CD14-positive monocyte (primary cell): ENCODE results near the gene ZNF697. TPM values are rescaled to one million over a fixed set of nuclear protein-coding genes. Genes with fewer than 3 reads are reported as not detected.

ENCODE experiments used
- DNase-seq, 3 donors: peaks; one replicate each; pipeline ENCODE4 v3.0.0-alpha.2; 2011 to 2022
- H2AFZ ChIP-seq: 2 replicates; pipeline ENCODE4 v1.6.0; 2012; ENCODE audit warnings: mild to moderate bottlenecking, low read depth, low read length, inconsistent platforms; ENCODE audit not compliant: insufficient read depth, poor library complexity, severe bottlenecking
- H3K27ac ChIP-seq, 2 donors: 1 replicate in 1 of 2; 2 replicates in 1 of 2; pipeline ENCODE4 v1.5.1; 2012 to 2013; ENCODE audit warnings: low read length in 2 of 2, control low read depth in 1 of 2, inconsistent platforms in 1 of 2, low read depth in 1 of 2, mild to moderate bottlenecking in 1 of 2
- H3K27me3 ChIP-seq, 2 donors: one replicate each; pipeline versions ENCODE4 v1.6.0 to v1.6.1; 2011 to 2013; ENCODE audit warnings: low read length in 2 of 2; ENCODE audit not compliant: control insufficient read depth in 2 of 2, insufficient read depth in 2 of 2
- H3K36me3 ChIP-seq, 2 donors: replicated peaks in 1 of 2; 1 replicate in 1 of 2; 2 replicates in 1 of 2; pipeline versions ENCODE4 v1.5.1 to v1.6.1; 2012 to 2013; ENCODE audit warnings: low read length in 2 of 2, control low read depth in 1 of 2, inconsistent platforms in 1 of 2, mild to moderate bottlenecking in 1 of 2; ENCODE audit not compliant: insufficient read depth in 2 of 2, control insufficient read depth in 1 of 2
- H3K4me1 ChIP-seq, 2 donors: 1 replicate in 1 of 2; 2 replicates in 1 of 2; pipeline versions ENCODE4 v1.5.1 to v1.6.1; 2012 to 2013; ENCODE audit warnings: low read length in 2 of 2, control low read depth in 1 of 2, inconsistent platforms in 1 of 2, mild to moderate bottlenecking in 1 of 2, moderate library complexity in 1 of 2; ENCODE audit not compliant: insufficient read depth in 2 of 2, control insufficient read depth in 1 of 2
- H3K4me2 ChIP-seq: replicated peaks from 2 replicates; pipeline ENCODE3; 2012; ENCODE audit warnings: low read length, moderate library complexity, mild to moderate bottlenecking; ENCODE audit not compliant: poor library complexity, severe bottlenecking; ENCODE audit errors: extremely low read depth
- H3K4me3 ChIP-seq, 3 experiments: fragments of 200-600 bp in 1 of 3; sonication (generic) in 1 of 3; replicated peaks in 1 of 3; 1 replicate in 2 of 3; 2 replicates in 1 of 3; pipeline ENCODE4 v1.5.1; 2011 to 2013; ENCODE audit warnings: low read length in 3 of 3, mild to moderate bottlenecking in 3 of 3, control low read depth in 2 of 3, low read depth in 2 of 3, inconsistent platforms in 1 of 3, moderate library complexity in 1 of 3
- H3K79me2 ChIP-seq: 2 replicates; pipeline ENCODE4 v1.6.0; 2012; ENCODE audit warnings: mild to moderate bottlenecking, control low read depth, inconsistent platforms, low read length, moderate library complexity; ENCODE audit not compliant: insufficient read depth
- H3K9ac ChIP-seq: 2 replicates; pipeline ENCODE4 v1.6.0; 2017; ENCODE audit warnings: low read length, mild to moderate bottlenecking; ENCODE audit not compliant: insufficient read depth, poor library complexity, severe bottlenecking
- H3K9me3 ChIP-seq, 2 donors: replicated peaks in 1 of 2; 1 replicate in 1 of 2; 2 replicates in 1 of 2; pipeline versions ENCODE4 v1.5.1 to v1.6.1; 2012 to 2013; ENCODE audit warnings: low read length in 2 of 2, control low read depth in 1 of 2; ENCODE audit not compliant: control insufficient read depth in 1 of 2, insufficient read depth in 1 of 2
- H4K20me1 ChIP-seq: 2 replicates; pipeline ENCODE4 v1.6.0; 2012; ENCODE audit warnings: mild to moderate bottlenecking, low read length, control low read depth, moderate library complexity; ENCODE audit not compliant: insufficient read depth
- H3K27ac Mint-ChIP-seq, 7 donors: one replicate each; pipeline ENCODE4 v1.8.0; 2020; ENCODE audit warnings: mild to moderate bottlenecking in 7 of 7, mixed read lengths in 7 of 7, moderate library complexity in 6 of 7, inconsistent platforms in 2 of 7
- H3K27me3 Mint-ChIP-seq, 3 donors: one replicate each; pipeline ENCODE4 v1.8.0; 2021 to 2022; ENCODE audit warnings: low read depth in 3 of 3, mild to moderate bottlenecking in 3 of 3, mixed read lengths in 3 of 3, moderate library complexity in 3 of 3, inconsistent platforms in 1 of 3
- H3K36me3 Mint-ChIP-seq, 2 donors: one replicate each; pipeline ENCODE4 v1.8.0; 2020; ENCODE audit warnings: mixed read lengths in 2 of 2, inconsistent platforms in 1 of 2, mild to moderate bottlenecking in 1 of 2
- H3K4me1 Mint-ChIP-seq: one replicate; pipeline ENCODE4 v1.8.0; 2020; ENCODE audit warnings: mild to moderate bottlenecking, mixed read lengths
- H3K4me3 Mint-ChIP-seq, 2 donors: one replicate each; pipeline ENCODE4 v1.8.0; 2020; ENCODE audit warnings: mild to moderate bottlenecking in 2 of 2, mixed read lengths in 2 of 2, moderate library complexity in 1 of 2
- H3K9me3 Mint-ChIP-seq, 7 donors: one replicate each; pipeline ENCODE4 v1.8.0; 2020 to 2022; ENCODE audit warnings: mixed read lengths in 7 of 7, mild to moderate bottlenecking in 6 of 7, moderate library complexity in 6 of 7, inconsistent platforms in 2 of 7
- WGBS: methylation state at CpG from one replicate; pipeline ENCODE4 v1.1.5; 2013; ENCODE audit warnings: missing lambda C conversion rate; ENCODE audit not compliant: insufficient coverage; 5-methylcytosine and 5-hydroxymethylcytosine counted together
- intact Hi-C, 2 donors: fragments of 100-400 bp; cut with micrococcal nuclease; formaldehyde crosslinking; loops; one replicate each; pipeline versions ENCODE4 v1.15.0 to v1.15.1; 2023
- polyA plus RNA-seq, 3 donors: library from polyadenylated mRNA; depleted of rRNA in 1 of 3; unstranded in 2 of 3; stranded (reverse) in 1 of 3; fragments of 300-500 nt in 2 of 3; fragments of >200 nt in 1 of 3; fragmentation: Illumina TruSeq in 2 of 3; gene quantifications; 1 replicate in 2 of 3; 2 replicates in 1 of 3; pipeline ENCODE4 v1.2.3, GENCODE V29; 2012 to 2021
- TF ChIP-seq, protein P1 (sequence below): fragments of 200-600 bp; IDR thresholded peaks from one replicate; pipeline ENCODE4 v1.8.0; 2022; ENCODE audit warnings: antibody characterized with exemption, mild to moderate bottlenecking

ZNF697 gene
- polyA plus RNA-seq, 3 donors, result 0.37 to 3.1 (median 0.49) TPM

- Mint-ChIP-seq H3K4me1 (no peaks in the 10 kb centered on the region), H3K27me3 (peaks cover 2 to 7% (median 6%) of the 10 kb centered on the region in 3 donors), H3K9me3 (peaks cover 0 to 3% (median 0%) of the 10 kb centered on the region in 7 donors), H3K27ac (no peak overlapping the region), H3K4me3 (no peak overlapping the region), H3K36me3 (no peaks in the 10 kb centered on the region)
- TF ChIP-seq, protein P1, sequence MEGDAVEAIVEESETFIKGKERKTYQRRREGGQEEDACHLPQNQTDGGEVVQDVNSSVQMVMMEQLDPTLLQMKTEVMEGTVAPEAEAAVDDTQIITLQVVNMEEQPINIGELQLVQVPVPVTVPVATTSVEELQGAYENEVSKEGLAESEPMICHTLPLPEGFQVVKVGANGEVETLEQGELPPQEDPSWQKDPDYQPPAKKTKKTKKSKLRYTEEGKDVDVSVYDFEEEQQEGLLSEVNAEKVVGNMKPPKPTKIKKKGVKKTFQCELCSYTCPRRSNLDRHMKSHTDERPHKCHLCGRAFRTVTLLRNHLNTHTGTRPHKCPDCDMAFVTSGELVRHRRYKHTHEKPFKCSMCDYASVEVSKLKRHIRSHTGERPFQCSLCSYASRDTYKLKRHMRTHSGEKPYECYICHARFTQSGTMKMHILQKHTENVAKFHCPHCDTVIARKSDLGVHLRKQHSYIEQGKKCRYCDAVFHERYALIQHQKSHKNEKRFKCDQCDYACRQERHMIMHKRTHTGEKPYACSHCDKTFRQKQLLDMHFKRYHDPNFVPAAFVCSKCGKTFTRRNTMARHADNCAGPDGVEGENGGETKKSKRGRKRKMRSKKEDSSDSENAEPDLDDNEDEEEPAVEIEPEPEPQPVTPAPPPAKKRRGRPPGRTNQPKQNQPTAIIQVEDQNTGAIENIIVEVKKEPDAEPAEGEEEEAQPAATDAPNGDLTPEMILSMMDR, result no peak
- no peaks in the 10 kb centered on the region for H3K27me3 ChIP-seq
- no peak overlapping the region for H3K27ac ChIP-seq
- H3K9ac ChIP-seq, result no peak overlapping the region
- 82% methylated on average over 3 of the region's 3 CpGs for WGBS
- H3K4me2 ChIP-seq, result no peak overlapping the region
- no peak overlapping the region for H3K4me3 ChIP-seq
- no peak for DNase-seq
- H2AFZ ChIP-seq, result no peak overlapping the region
- intact Hi-C loops, result loop anchor here in 1 of 2 donors (5.0 kb wide), 2 partner anchors 50 to 115 kb away; no protein-coding TSS in a partner anchor
- no peaks in the 10 kb centered on the region for H3K79me2 ChIP-seq
- H4K20me1 ChIP-seq, result no peaks in the 10 kb centered on the region
- no peaks in the 10 kb centered on the region for H3K4me1 ChIP-seq
- H3K9me3 ChIP-seq, result no peaks in the 10 kb centered on the region
- no peaks in the 10 kb centered on the region for H3K36me3 ChIP-seq
These were observed 14.0 kb upstream of the ZNF697 start for GRCh38 chr1:119662034-119662437.

GRCh38 chr1:119660253-119661083 lies 12.4 kb upstream of the ZNF697 start:
- Histone ChIP-seq H3K27me3 (peaks cover 0 to 4% of the 10 kb centered on the region in 2 donors), H3K79me2 (no peaks in the 10 kb centered on the region), H3K4me1 (no peaks in the 10 kb centered on the region), H3K27ac (no peak overlapping the region), H3K36me3 (no peaks in the 10 kb centered on the region), H3K9me3 (no peaks in the 10 kb centered on the region), H3K4me3 (no peak overlapping the region), H2AFZ (no peak overlapping the region), H3K9ac (no peak overlapping the region), H4K20me1 (no peaks in the 10 kb centered on the region), H3K4me2 (no peak overlapping the region)
- H3K36me3 Mint-ChIP-seq, result no peaks in the 10 kb centered on the region
- H3K4me3 Mint-ChIP-seq, result no peak overlapping the region
- intact Hi-C loops, result loop anchor here in 1 of 2 donors (5.0 kb wide), 2 partner anchors 48 to 113 kb away; no protein-coding TSS in a partner anchor
- TF ChIP-seq, protein P1, result no peak
- peaks cover 2 to 14% (median 5%) of the 10 kb centered on the region in 3 donors for H3K27me3 Mint-ChIP-seq
- 88% methylated on average over 2 of the region's 5 CpGs for WGBS
- no peaks in the 10 kb centered on the region for H3K4me1 Mint-ChIP-seq
- no peak for DNase-seq
- no peaks in the 10 kb centered on the region for H3K9me3 Mint-ChIP-seq
- no peak overlapping the region for H3K27ac Mint-ChIP-seq
